ENCODE data around the gene SLC9A1. TPM values are rescaled to one million over a fixed set of nuclear protein-coding genes. Genes with fewer than 3 reads are reported as not detected.

SLC9A1 gene
- total and polyA plus RNA-seq, 11 donors = 9.4 to 44.9 (median 20.6) TPM

GRCh38 chr1:27163093-27163492 lies 8.2 kb upstream of the SLC9A1 start:
- Histone ChIP-seq H3K27me3 (no peaks in the 10 kb centered on the region), H3K4me3 (no peak overlapping the region), H3K4me1 (peaks cover 0 to 10% (median 0%) of the 10 kb centered on the region in 12 donors), H3K27ac (no peak overlapping the region), H3K9me3 (no peaks in the 10 kb centered on the region), H3K36me3 (no peaks in the 10 kb centered on the region)
- intact Hi-C loops (cut with DNase I) = no loop called here
- DNase-seq (no peak), ATAC-seq (no peak)
- 94 to 100% (median 95%) methylated on average over 6 of the region's 6 CpGs for WGBS, 4 donors
- TF ChIP-seq CTCF (IDR thresholded peaks at IDR 0.05) = no peak
- no peak for TF ChIP-seq POLR2A (IDR thresholded peaks at IDR 0.05)

GRCh38 chr1:27162090-27162489 lies 7.2 kb upstream of the SLC9A1 start:
- Histone ChIP-seq H3K27me3 (no peaks in the 10 kb centered on the region), H3K36me3 (no peaks in the 10 kb centered on the region), H3K4me3 (no peak overlapping the region), H3K9me3 (no peaks in the 10 kb centered on the region), H3K4me1 (peaks cover 0 to 10% (median 0%) of the 10 kb centered on the region in 12 donors), H3K27ac (no peak overlapping the region)
- intact Hi-C loops (cut with DNase I) = no loop called here
- DNase-seq (no peak), ATAC-seq (no peak)
- no peak for TF ChIP-seq POLR2A (IDR thresholded peaks at IDR 0.05)
- no peak for TF ChIP-seq CTCF (IDR thresholded peaks at IDR 0.05)
- WGBS, 4 donors = 93 to 99% (median 95%) methylated on average over 4 of the region's 4 CpGs

- Histone ChIP-seq H3K4me3 (no peak overlapping the region), H3K36me3 (no peaks in the 10 kb centered on the region), H3K27ac (no peak overlapping the region), H3K4me1 (peaks cover 0 to 10% (median 0%) of the 10 kb centered on the region in 12 donors), H3K9me3 (no peaks in the 10 kb centered on the region), H3K27me3 (no peaks in the 10 kb centered on the region)
- intact Hi-C loops (cut with DNase I) = no loop called here
- ATAC-seq (peak in 3 of 4 donors; percentile 29 to 47 (median 46)), DNase-seq (no peak)
- WGBS, 4 donors = 71 to 81% (median 73%) methylated on average over 5 of the region's 5 CpGs
- no peak for TF ChIP-seq POLR2A (IDR thresholded peaks at IDR 0.05)
- TF ChIP-seq CTCF (IDR thresholded peaks at IDR 0.05) = no peak
Measured at GRCh38 chr1:27161594-27161993, 6.7 kb upstream of the SLC9A1 start.

- no peak overlapping the region for H3K4me3 ChIP-seq
- H3K27ac ChIP-seq = no peak overlapping the region
- no peaks in the 10 kb centered on the region for H3K36me3 ChIP-seq
- H3K27me3 ChIP-seq = no peaks in the 10 kb centered on the region
- TF ChIP-seq CTCF (IDR thresholded peaks at IDR 0.05) (no peak), POLR2A (IDR thresholded peaks at IDR 0.05) (no peak)
- H3K4me1 ChIP-seq = peaks cover 0 to 39% (median 26%) of the 10 kb centered on the region in 12 donors
- 85 to 95% (median 90%) methylated on average over 3 of the region's 3 CpGs for WGBS, 4 donors
- intact Hi-C loops (cut with DNase I) = loop anchor here in 2 of 10 donors (10.0 kb wide), 1 partner anchor 52 kb away; no protein-coding TSS in a partner anchor
- H3K9me3 ChIP-seq = no peaks in the 10 kb centered on the region
- DNase-seq (no peak), ATAC-seq (no peak)
Measured at GRCh38 chr1:27157194-27157593, 2.3 kb upstream of the SLC9A1 start.
